ENCODE results near the gene BUD23.

Gene BUD23

GRCh38 chr7:73700069-73700423 is 16.6 kb downstream of the BUD23 start:
- DNase-seq (ENCODE audit: low read depth), result no peak
- in situ Hi-C loops (cut with HindIII; ENCODE audit: low sequenced_read_pairs), result no loop called here
- H3K4me3 ChIP-seq (ENCODE audit: low read depth, low read length), result no peak overlapping the region
- no peak for TF ChIP-seq CTCF (IDR thresholded peaks at IDR 0.05; ENCODE audit: low read depth, low read length, missing control alignments)

- no peak overlapping the region for H3K4me3 ChIP-seq (ENCODE audit: low read depth, low read length)
- no peak for DNase-seq (ENCODE audit: low read depth)
- TF ChIP-seq CTCF (IDR thresholded peaks at IDR 0.05; ENCODE audit: low read depth, low read length, missing control alignments), result no peak
- in situ Hi-C loops (cut with HindIII; ENCODE audit: low sequenced_read_pairs), result no loop called here
Measured at GRCh38 chr7:73700581-73701134, 17.3 kb downstream of the BUD23 start.

GRCh38 chr7:73701357-73701995 is 18.1 kb downstream of the BUD23 start:
- in situ Hi-C loops (cut with HindIII; ENCODE audit: low sequenced_read_pairs), result no loop called here
- no peak overlapping the region for H3K4me3 ChIP-seq (ENCODE audit: low read depth, low read length)
- TF ChIP-seq CTCF (IDR thresholded peaks at IDR 0.05; ENCODE audit: low read depth, low read length, missing control alignments), result peak; percentile 66
- no peak for DNase-seq (ENCODE audit: low read depth)

- no peak for TF ChIP-seq CTCF (IDR thresholded peaks at IDR 0.05; ENCODE audit: low read depth, low read length, missing control alignments)
- no peak overlapping the region for H3K4me3 ChIP-seq (ENCODE audit: low read depth, low read length)
- no peak for DNase-seq (ENCODE audit: low read depth)
- in situ Hi-C loops (cut with HindIII; ENCODE audit: low sequenced_read_pairs), result no loop called here
Measured at GRCh38 chr7:73702226-73702625, 18.8 kb downstream of the BUD23 start.

GRCh38 chr7:73702665-73703064 is 19.3 kb downstream of the BUD23 start:
- no peak for DNase-seq (ENCODE audit: low read depth)
- H3K4me3 ChIP-seq (ENCODE audit: low read depth, low read length), result no peak overlapping the region
- in situ Hi-C loops (cut with HindIII; ENCODE audit: low sequenced_read_pairs), result no loop called here
- no peak for TF ChIP-seq CTCF (IDR thresholded peaks at IDR 0.05; ENCODE audit: low read depth, low read length, missing control alignments)

- in situ Hi-C loops (cut with HindIII; ENCODE audit: low sequenced_read_pairs), result no loop called here
- TF ChIP-seq CTCF (IDR thresholded peaks at IDR 0.05; ENCODE audit: low read depth, low read length, missing control alignments), result no peak
- DNase-seq (ENCODE audit: low read depth), result no peak
- H3K4me3 ChIP-seq (ENCODE audit: low read depth, low read length), result no peak overlapping the region
Measured at GRCh38 chr7:73703225-73703624, 19.8 kb downstream of the BUD23 start.

All from astrocyte of the cerebellum (primary cell).